ENCODE data around the gene CCSER2.

GRCh38 chr10:84405662-84406061 lies 77.3 kb downstream of the CCSER2 start:
- TF ChIP-seq CTCF (IDR thresholded peaks at IDR 0.05) (no peak), POLR2A (IDR thresholded peaks at IDR 0.05) (no peak)

All from adrenal gland (tissue), 5 donors.